Ascending aorta (tissue), 2 donors: Measurements from ENCODE around the gene ENTHD1. TPM values are rescaled to one million over a fixed set of nuclear protein-coding genes. Genes with fewer than 3 reads are reported as not detected.

ENCODE experiments used
- DNase-seq, 2 donors: peaks; one replicate each; pipeline ENCODE4 v3.0.0-alpha.2; 2019; ENCODE audit warnings: low spot score in 2 of 2
- H3K27ac ChIP-seq, 2 donors: fragments of 200-600 bp; sonication (generic); one replicate each; pipeline ENCODE4 v1.5.1; 2016 to 2017; ENCODE audit warnings: mild to moderate bottlenecking in 1 of 2
- H3K27me3 ChIP-seq: fragments of 200-600 bp; sonication (generic); one replicate; pipeline ENCODE4 v1.5.1; 2017
- H3K36me3 ChIP-seq, 2 donors: fragments of 200-600 bp; sonication (generic); one replicate each; pipeline ENCODE4 v1.5.1; 2016
- H3K4me1 ChIP-seq, 2 donors: fragments of 200-600 bp; sonication (generic); one replicate each; pipeline ENCODE4 v1.5.1; 2016 to 2017; ENCODE audit warnings: mild to moderate bottlenecking in 1 of 2
- H3K4me3 ChIP-seq, 2 donors: fragments of 200-600 bp; sonication (generic); one replicate each; pipeline ENCODE4 v1.5.1; 2016 to 2017; ENCODE audit warnings: mild to moderate bottlenecking in 1 of 2
- H3K9me3 ChIP-seq, 2 donors: fragments of 200-600 bp; sonication (generic); one replicate each; pipeline ENCODE4 v1.5.1; 2016
- intact Hi-C: fragments of 100-400 bp; cut with DNase I; formaldehyde crosslinking; loops from one replicate; pipeline ENCODE4 v1.15.1; 2023
- total RNA-seq: library from RNA; depleted of rRNA; stranded (reverse); fragments of >200 nt; gene quantifications from one replicate; pipeline ENCODE4 v1.1.0, GENCODE V29; 2016
- TF ChIP-seq, protein P1 (sequence below), 3 experiments: fragments of 200-600 bp in 2 of 3; fragments of 450-650 bp in 1 of 3; sonication (generic) in 2 of 3; IDR thresholded peaks; one replicate each; pipeline ENCODE4 v1.5.1; 2016 to 2019; ENCODE audit warnings: antibody characterized with exemption in 3 of 3, mild to moderate bottlenecking in 1 of 3, moderate library complexity in 1 of 3

ENTHD1 gene
- total RNA-seq, 1 donor from 2014 or later = 0.21 TPM

- Histone ChIP-seq H3K4me3 (no peak overlapping the region), H3K36me3 (no peaks in the 10 kb centered on the region), H3K9me3 (no peaks in the 10 kb centered on the region), H3K27me3 (no peaks in the 10 kb centered on the region), H3K27ac (no peak overlapping the region), H3K4me1 (no peaks in the 10 kb centered on the region)
- TF ChIP-seq, protein P1, sequence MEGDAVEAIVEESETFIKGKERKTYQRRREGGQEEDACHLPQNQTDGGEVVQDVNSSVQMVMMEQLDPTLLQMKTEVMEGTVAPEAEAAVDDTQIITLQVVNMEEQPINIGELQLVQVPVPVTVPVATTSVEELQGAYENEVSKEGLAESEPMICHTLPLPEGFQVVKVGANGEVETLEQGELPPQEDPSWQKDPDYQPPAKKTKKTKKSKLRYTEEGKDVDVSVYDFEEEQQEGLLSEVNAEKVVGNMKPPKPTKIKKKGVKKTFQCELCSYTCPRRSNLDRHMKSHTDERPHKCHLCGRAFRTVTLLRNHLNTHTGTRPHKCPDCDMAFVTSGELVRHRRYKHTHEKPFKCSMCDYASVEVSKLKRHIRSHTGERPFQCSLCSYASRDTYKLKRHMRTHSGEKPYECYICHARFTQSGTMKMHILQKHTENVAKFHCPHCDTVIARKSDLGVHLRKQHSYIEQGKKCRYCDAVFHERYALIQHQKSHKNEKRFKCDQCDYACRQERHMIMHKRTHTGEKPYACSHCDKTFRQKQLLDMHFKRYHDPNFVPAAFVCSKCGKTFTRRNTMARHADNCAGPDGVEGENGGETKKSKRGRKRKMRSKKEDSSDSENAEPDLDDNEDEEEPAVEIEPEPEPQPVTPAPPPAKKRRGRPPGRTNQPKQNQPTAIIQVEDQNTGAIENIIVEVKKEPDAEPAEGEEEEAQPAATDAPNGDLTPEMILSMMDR (IDR thresholded peaks at IDR 0.05) = no peak
- DNase-seq = no peak
- intact Hi-C loops = no loop called here
Measured at GRCh38 chr22:39718921-39719475, 174.6 kb downstream of the ENTHD1 start.

GRCh38 chr22:39718206-39718605 lies 175.4 kb downstream of the ENTHD1 start:
- Histone ChIP-seq H3K9me3 (no peaks in the 10 kb centered on the region), H3K27me3 (no peaks in the 10 kb centered on the region), H3K4me1 (no peaks in the 10 kb centered on the region), H3K36me3 (no peaks in the 10 kb centered on the region), H3K27ac (no peak overlapping the region), H3K4me3 (no peak overlapping the region)
- intact Hi-C loops = no loop called here
- TF ChIP-seq, protein P1 (IDR thresholded peaks at IDR 0.05) = no peak
- DNase-seq = no peak

DNA sequence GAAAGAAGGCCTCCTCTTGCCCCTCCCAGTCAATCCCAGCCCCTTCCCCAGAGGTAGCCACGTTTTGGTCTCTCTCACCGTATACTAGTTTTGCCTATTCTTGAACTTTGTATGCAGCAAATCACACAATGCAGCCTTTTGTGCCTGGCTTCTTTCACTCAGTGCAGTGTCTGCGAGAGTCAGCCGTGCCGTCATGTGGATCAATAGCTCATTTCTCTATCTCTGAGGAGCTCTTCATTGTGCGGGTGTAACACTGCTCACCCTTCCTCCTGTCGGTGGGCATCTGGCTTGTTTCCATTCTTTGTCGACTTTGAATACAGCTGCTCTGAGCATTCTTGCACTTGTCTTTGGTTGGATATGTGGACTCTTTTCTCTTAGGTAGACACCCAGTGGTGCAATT lies 176.5 kb downstream of the ENTHD1 start:
- no peaks in the 10 kb centered on the region for H3K4me1 ChIP-seq

GRCh38 chr22:39716534-39716933 lies 177.0 kb downstream of the ENTHD1 start:
- Histone ChIP-seq H3K27ac (no peak overlapping the region), H3K4me1 (no peaks in the 10 kb centered on the region), H3K27me3 (no peaks in the 10 kb centered on the region), H3K9me3 (no peaks in the 10 kb centered on the region), H3K4me3 (no peak overlapping the region), H3K36me3 (no peaks in the 10 kb centered on the region)
- TF ChIP-seq, protein P1 (IDR thresholded peaks at IDR 0.05) = no peak
- intact Hi-C loops = no loop called here
- DNase-seq = no peak

More for the DNA sequence above, 176.5 kb downstream of the ENTHD1 start:
- H3K4me3 ChIP-seq = no peak overlapping the region
- TF ChIP-seq, protein P1 (IDR thresholded peaks at IDR 0.05) = no peak
- no peaks in the 10 kb centered on the region for H3K9me3 ChIP-seq
- intact Hi-C loops = no loop called here
- no peak for DNase-seq
- no peaks in the 10 kb centered on the region for H3K36me3 ChIP-seq
- H3K27ac ChIP-seq = no peak overlapping the region
- H3K27me3 ChIP-seq = no peaks in the 10 kb centered on the region

GRCh38 chr22:39715778-39716495 lies 177.6 kb downstream of the ENTHD1 start:
- H3K27me3 ChIP-seq = no peaks in the 10 kb centered on the region
- H3K4me1 ChIP-seq = no peaks in the 10 kb centered on the region
- no peak overlapping the region for H3K27ac ChIP-seq
- TF ChIP-seq, protein P1 (IDR thresholded peaks at IDR 0.05) = no peak
- H3K36me3 ChIP-seq = no peaks in the 10 kb centered on the region
- no peaks in the 10 kb centered on the region for H3K9me3 ChIP-seq
- no peak overlapping the region for H3K4me3 ChIP-seq
- intact Hi-C loops = no loop called here
- DNase-seq = no peak
